K562 (cell line): Measurements from ENCODE around the gene TYRO3. TPM values are rescaled to one million over a fixed set of nuclear protein-coding genes. Genes with fewer than 3 reads are reported as not detected.

ENCODE experiments used
- ARID1B ChIP-seq: fragments of 450-650 bp; IDR thresholded peaks from 2 replicates; pipeline ENCODE4 v1.6.1; 2016; ENCODE audit warnings: antibody characterized with exemption, mild to moderate bottlenecking, inconsistent platforms
- FOS ChIP-seq: IDR thresholded peaks from 3 replicates; pipeline ENCODE4 v1.6.1; 2011; ENCODE audit not compliant: insufficient read length; ENCODE audit errors: extremely low read depth
- FOSL1 ChIP-seq: fragments of 200-800 bp; sonication (Bioruptor generic); conservative IDR thresholded peaks from 2 replicates; pipeline ENCODE4 v1.6.1; 2016; ENCODE audit warnings: missing genetic modification characterization, missing compliant biosample characterization
- GATAD2A ChIP-seq: fragments of 450-650 bp; IDR thresholded peaks from 2 replicates; pipeline ENCODE4 v1.6.1; 2017
- MAFK ChIP-seq: IDR thresholded peaks from 2 replicates; pipeline ENCODE4 v1.6.1; 2011; ENCODE audit warnings: low read length, improper control_type of control experiment
- NFRKB ChIP-seq: fragments of 450-650 bp; IDR thresholded peaks from 2 replicates; pipeline ENCODE4 v1.6.1; 2016; ENCODE audit warnings: low read depth
- PRMT5 ChIP-seq: sonication (generic); formaldehyde crosslinking; IDR thresholded peaks from 2 replicates; pipeline ENCODE4 v1.5.0; 2020; ENCODE audit warnings: missing genetic modification reagents
- PRPF4 ChIP-seq: fragments of 200-400 bp; formaldehyde crosslinking; IDR thresholded peaks from one replicate; pipeline ENCODE4 v1.6.1; 2017; ENCODE audit warnings: low read length, low read depth, mild to moderate bottlenecking; ENCODE audit not compliant: insufficient read depth, poor library complexity, severe bottlenecking
- RBM25 ChIP-seq: fragments of 200-400 bp; formaldehyde crosslinking; IDR thresholded peaks from 2 replicates; pipeline ENCODE4 v1.6.1; 2018; ENCODE audit warnings: low read length, low read depth, moderate library complexity; ENCODE audit not compliant: severe bottlenecking
- SMAD4 ChIP-seq: fragments of 250-450 bp; sonication (Bioruptor Pico); conservative IDR thresholded peaks from 2 replicates; pipeline ENCODE4 v1.8.0; 2021; ENCODE audit warnings: inconsistent platforms, mild to moderate bottlenecking, moderate library complexity
- SMARCA4 ChIP-seq: fragments of 450-650 bp; IDR thresholded peaks from 2 replicates; pipeline ENCODE4 v1.6.1; 2016
- SMARCC2 ChIP-seq: fragments of 450-650 bp; IDR thresholded peaks from 2 replicates; pipeline ENCODE4 v1.6.1; 2017; ENCODE audit warnings: antibody characterized with exemption, moderate library complexity, mild to moderate bottlenecking, low read depth
- SMARCE1 ChIP-seq: fragments of 450-650 bp; IDR thresholded peaks from 2 replicates; pipeline ENCODE4 v1.7.1; 2016; ENCODE audit warnings: mild to moderate bottlenecking
- SREBF2 ChIP-seq: sonication (generic); formaldehyde crosslinking; IDR thresholded peaks from 2 replicates; pipeline ENCODE4 v1.4.0; 2020; ENCODE audit warnings: mild to moderate bottlenecking, missing genetic modification reagents
- ZNF239 ChIP-seq: fragments of 250-450 bp; sonication (Bioruptor Pico); IDR thresholded peaks from 2 replicates; pipeline ENCODE4 v1.4.0; 2020; ENCODE audit warnings: mild to moderate bottlenecking
- ZNF316 ChIP-seq: fragments of 450-650 bp; IDR thresholded peaks from 2 replicates; pipeline ENCODE4 v1.6.1; 2016
- ZNF561 ChIP-seq: fragments of 450-650 bp; formaldehyde crosslinking; conservative IDR thresholded peaks from 2 replicates; pipeline ENCODE4 v1.4.0; 2020; ENCODE audit warnings: mild to moderate bottlenecking, moderate library complexity
- polyA plus RNA-seq, 8 experiments: library from polyadenylated mRNA; depleted of rRNA in 4 of 8; stranded (reverse) in 5 of 8; unstranded in 3 of 8; fragments of >200 nt; fragmentation: Nextera tagmentation in 2 of 8; fragmentation: Illumina TruSeq in 1 of 8; extraction: Ambion mirVana in 2 of 8; extraction: Trizol in 1 of 8; gene quantifications; 2 replicates each; pipeline versions ENCODE4 v1.2.1 to v1.2.3, GENCODE V29; 2011 to 2014; ENCODE audit warnings: inconsistent platforms in 1 of 8, missing spikeins in 1 of 8
- total RNA-seq, 7 experiments: library from RNA; depleted of rRNA in 6 of 7; stranded (reverse); fragments of >200 nt in 6 of 7; fragmentation: Illumina TruSeq in 2 of 7; extraction: Trizol in 2 of 7; gene quantifications; 2 replicates each; pipeline versions ENCODE4 v1.2.1 to v1.2.3, GENCODE V29; 2011 to 2021; ENCODE audit warnings: low replicate concordance in 1 of 7
- TF ChIP-seq, protein P1 (sequence below): sonication (generic); formaldehyde crosslinking; IDR thresholded peaks from 2 replicates; pipeline ENCODE4 v1.8.0; 2023; ENCODE audit warnings: missing genetic modification reagents, mild to moderate bottlenecking, borderline replicate concordance
- TF ChIP-seq, protein P2 (sequence below), 2 experiments: fragments of 450-650 bp in 1 of 2; sonication (generic) in 1 of 2; formaldehyde crosslinking in 1 of 2; IDR thresholded peaks in 1 of 2; conservative IDR thresholded peaks in 1 of 2; 2 replicates each; pipeline versions ENCODE4 v1.6.1 to v1.8.1; 2016 to 2023; ENCODE audit warnings: mild to moderate bottlenecking in 2 of 2, moderate library complexity in 2 of 2, inconsistent platforms in 1 of 2, missing genetic modification reagents in 1 of 2
- TF ChIP-seq, protein P3 (sequence below): fragments of 450-650 bp; IDR thresholded peaks from 2 replicates; pipeline ENCODE4 v1.6.1; 2016; ENCODE audit warnings: antibody characterized with exemption

Gene TYRO3
- total and polyA plus RNA-seq, 9 of the 15 experiments (the other 6 are each of a cell fraction or from before 2014, with no cell fraction given): 2.6 to 39.6 (median 18.6) TPM

DNA sequence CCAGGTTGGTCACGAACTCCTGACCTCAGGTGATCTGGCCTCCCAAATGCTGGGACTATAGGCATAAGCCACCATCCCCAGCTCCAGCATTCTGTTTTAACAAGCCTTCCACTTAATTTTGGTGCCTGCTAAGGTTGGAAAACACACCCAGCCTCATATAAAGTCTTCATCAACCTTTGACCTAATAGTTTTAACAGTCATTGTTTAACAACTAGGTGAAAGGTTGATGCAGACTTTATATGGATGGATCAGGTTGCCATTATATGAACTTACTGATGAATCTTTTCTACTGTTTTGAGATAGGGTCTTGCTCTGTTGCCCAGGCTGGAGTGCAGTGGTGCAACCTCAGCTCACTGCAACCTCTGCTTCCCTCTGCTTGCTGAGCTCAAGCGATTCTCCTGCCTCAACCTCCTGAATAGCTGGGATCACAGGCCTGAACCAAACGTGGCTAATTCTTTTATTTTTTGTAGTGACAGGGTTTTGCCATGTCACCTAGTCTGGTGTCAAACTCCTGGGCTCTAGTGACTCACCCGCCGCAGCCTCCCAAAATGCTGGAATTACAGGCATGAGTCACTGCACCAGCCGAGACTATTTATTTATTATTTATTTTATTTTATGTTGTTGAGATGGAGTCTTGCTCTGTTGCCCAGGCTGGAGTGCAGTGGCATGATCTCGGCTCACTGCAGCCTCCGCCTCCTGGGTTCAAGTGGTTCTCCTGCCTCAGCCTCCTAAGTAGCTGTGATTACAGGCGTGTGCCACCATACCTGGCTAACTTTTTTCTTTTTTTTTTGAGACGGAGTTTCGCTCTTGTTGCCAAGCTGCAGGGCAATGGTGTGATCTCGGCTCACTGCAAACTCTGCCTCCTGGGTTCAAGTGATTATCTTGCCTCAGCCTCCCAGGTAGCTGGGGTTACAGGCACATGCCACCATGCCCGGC is 11.9 kb upstream of the TYRO3 start (continued):
- TF ChIP-seq, protein P1, sequence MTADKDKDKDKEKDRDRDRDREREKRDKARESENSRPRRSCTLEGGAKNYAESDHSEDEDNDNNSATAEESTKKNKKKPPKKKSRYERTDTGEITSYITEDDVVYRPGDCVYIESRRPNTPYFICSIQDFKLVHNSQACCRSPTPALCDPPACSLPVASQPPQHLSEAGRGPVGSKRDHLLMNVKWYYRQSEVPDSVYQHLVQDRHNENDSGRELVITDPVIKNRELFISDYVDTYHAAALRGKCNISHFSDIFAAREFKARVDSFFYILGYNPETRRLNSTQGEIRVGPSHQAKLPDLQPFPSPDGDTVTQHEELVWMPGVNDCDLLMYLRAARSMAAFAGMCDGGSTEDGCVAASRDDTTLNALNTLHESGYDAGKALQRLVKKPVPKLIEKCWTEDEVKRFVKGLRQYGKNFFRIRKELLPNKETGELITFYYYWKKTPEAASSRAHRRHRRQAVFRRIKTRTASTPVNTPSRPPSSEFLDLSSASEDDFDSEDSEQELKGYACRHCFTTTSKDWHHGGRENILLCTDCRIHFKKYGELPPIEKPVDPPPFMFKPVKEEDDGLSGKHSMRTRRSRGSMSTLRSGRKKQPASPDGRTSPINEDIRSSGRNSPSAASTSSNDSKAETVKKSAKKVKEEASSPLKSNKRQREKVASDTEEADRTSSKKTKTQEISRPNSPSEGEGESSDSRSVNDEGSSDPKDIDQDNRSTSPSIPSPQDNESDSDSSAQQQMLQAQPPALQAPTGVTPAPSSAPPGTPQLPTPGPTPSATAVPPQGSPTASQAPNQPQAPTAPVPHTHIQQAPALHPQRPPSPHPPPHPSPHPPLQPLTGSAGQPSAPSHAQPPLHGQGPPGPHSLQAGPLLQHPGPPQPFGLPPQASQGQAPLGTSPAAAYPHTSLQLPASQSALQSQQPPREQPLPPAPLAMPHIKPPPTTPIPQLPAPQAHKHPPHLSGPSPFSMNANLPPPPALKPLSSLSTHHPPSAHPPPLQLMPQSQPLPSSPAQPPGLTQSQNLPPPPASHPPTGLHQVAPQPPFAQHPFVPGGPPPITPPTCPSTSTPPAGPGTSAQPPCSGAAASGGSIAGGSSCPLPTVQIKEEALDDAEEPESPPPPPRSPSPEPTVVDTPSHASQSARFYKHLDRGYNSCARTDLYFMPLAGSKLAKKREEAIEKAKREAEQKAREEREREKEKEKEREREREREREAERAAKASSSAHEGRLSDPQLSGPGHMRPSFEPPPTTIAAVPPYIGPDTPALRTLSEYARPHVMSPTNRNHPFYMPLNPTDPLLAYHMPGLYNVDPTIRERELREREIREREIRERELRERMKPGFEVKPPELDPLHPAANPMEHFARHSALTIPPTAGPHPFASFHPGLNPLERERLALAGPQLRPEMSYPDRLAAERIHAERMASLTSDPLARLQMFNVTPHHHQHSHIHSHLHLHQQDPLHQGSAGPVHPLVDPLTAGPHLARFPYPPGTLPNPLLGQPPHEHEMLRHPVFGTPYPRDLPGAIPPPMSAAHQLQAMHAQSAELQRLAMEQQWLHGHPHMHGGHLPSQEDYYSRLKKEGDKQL (CRISPR knock-in tag): no peak
- TF ChIP-seq PRMT5 (no peak), ZNF561 (CRISPR knock-in tag) (no peak), ARID1B (peak; percentile 74), ZNF316 (0 out of 2 replicates have a peak, but pooled peaks have one; percentile 34), FOS (peak; percentile 48), SMARCE1 (peak; percentile 87), SMARCC2 (0 out of 2 replicates have a peak, but pooled peaks have one; percentile 53), FOSL1 (tag) (peak; percentile 97), NFRKB (no peak), SMARCA4 (peak; percentile 83), SMAD4 (CRISPR knock-in tag) (no peak), GATAD2A (no peak), ZNF239 (CRISPR knock-in tag) (no peak), RBM25 (peak; percentile 30), SREBF2 (CRISPR knock-in tag) (no peak), PRPF4 (no peak), MAFK (peak; percentile 48; the same call in 1 of the 2 replicates)
- TF ChIP-seq, protein P2, sequence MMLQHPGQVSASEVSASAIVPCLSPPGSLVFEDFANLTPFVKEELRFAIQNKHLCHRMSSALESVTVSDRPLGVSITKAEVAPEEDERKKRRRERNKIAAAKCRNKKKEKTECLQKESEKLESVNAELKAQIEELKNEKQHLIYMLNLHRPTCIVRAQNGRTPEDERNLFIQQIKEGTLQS (IDR thresholded peaks at IDR 0.05): peak; percentile 91
- TF ChIP-seq, protein P2 (CRISPR knock-in tag; conservative IDR thresholded peaks at IDR 0.05): peak; percentile 60; the same call in 1 of the 2 replicates
- TF ChIP-seq, protein P3, sequence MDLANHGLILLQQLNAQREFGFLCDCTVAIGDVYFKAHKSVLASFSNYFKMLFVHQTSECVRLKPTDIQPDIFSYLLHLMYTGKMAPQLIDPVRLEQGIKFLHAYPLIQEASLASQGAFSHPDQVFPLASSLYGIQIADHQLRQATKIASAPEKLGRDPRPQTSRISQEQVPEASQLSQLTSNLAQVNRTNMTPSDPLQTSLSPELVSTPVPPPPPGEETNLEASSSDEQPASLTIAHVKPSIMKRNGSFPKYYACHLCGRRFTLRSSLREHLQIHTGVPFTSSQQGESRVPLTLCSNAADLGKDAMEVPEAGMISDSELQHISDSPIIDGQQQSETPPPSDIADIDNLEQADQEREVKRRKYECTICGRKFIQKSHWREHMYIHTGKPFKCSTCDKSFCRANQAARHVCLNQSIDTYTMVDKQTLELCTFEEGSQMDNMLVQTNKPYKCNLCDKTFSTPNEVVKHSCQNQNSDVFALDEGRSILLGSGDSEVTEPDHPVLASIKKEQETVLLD: no peak
